Activated effector memory CD4-positive, alpha-beta T cell treated with Interleukin-2 at 50 U/mL for 16 hours (primary cell): ENCODE measurements around the gene SULT1B1.
"Not testable (repeated sequence)": the region's sequence is repeated elsewhere in the genome, so short reads cannot be mapped to it uniquely, and the experiment has no call there.

Experiments used
- DNase-seq: peaks from one replicate; pipeline ENCODE4 v3.0.0-alpha.2; 2020

SULT1B1 gene

GRCh38 chr4:69760455-69760854 lies at the start of gene SULT1B1:
TSS of gene SULT1B1 (minus strand) at chr4:69760620. CDS start at chr4:69755217, 5,403 bp downstream.
- DNase-seq = peak; percentile 20

GRCh38 chr4:69800599-69800998 lies 40.2 kb upstream of the SULT1B1 start:
- no peak for DNase-seq

GRCh38 chr4:69799337-69799736 lies 38.9 kb upstream of the SULT1B1 start:
- DNase-seq = no peak

- no peak for DNase-seq
These were observed 33.3 kb upstream of the SULT1B1 start for GRCh38 chr4:69793732-69794131.

GRCh38 chr4:69787879-69788278 lies 27.5 kb upstream of the SULT1B1 start:
- no peak for DNase-seq

GRCh38 chr4:69786547-69786946 lies 26.1 kb upstream of the SULT1B1 start:
- DNase-seq = no peak

- DNase-seq = no peak
These were observed 24.9 kb upstream of the SULT1B1 start for GRCh38 chr4:69785211-69785831.

- DNase-seq = no peak
These were observed 22.4 kb upstream of the SULT1B1 start for GRCh38 chr4:69782651-69783310.

- no peak for DNase-seq
These were observed 21.3 kb upstream of the SULT1B1 start for GRCh38 chr4:69781458-69782418.

- DNase-seq = no peak
These were observed 19.7 kb upstream of the SULT1B1 start for GRCh38 chr4:69780141-69780540.

- DNase-seq = no peak
These were observed 16.3 kb upstream of the SULT1B1 start for GRCh38 chr4:69776696-69777095.

- no peak for DNase-seq
These were observed 15.0 kb upstream of the SULT1B1 start for GRCh38 chr4:69775321-69775867.

GRCh38 chr4:69773484-69773883 lies 13.1 kb upstream of the SULT1B1 start:
- no peak for DNase-seq

- not testable (repeated sequence) for DNase-seq
These were observed 8.1 kb upstream of the SULT1B1 start for GRCh38 chr4:69768554-69768953.

GRCh38 chr4:69765751-69766150 lies 5.3 kb upstream of the SULT1B1 start:
- no peak for DNase-seq

- DNase-seq = no peak
These were observed 3.9 kb upstream of the SULT1B1 start for GRCh38 chr4:69764311-69764710.

- DNase-seq = no peak
These were observed 2.8 kb upstream of the SULT1B1 start for GRCh38 chr4:69763233-69763632.

GRCh38 chr4:69759189-69759604 lies 1.2 kb downstream of the SULT1B1 start:
- no peak for DNase-seq

- no peak for DNase-seq
These were observed 3.0 kb downstream of the SULT1B1 start for GRCh38 chr4:69757464-69757863.

GRCh38 chr4:69754926-69755580 lies 5.4 kb downstream of the SULT1B1 start:
- no peak for DNase-seq

GRCh38 chr4:69753686-69754085 lies 6.7 kb downstream of the SULT1B1 start:
- no peak for DNase-seq

GRCh38 chr4:69750346-69750745 lies 10.1 kb downstream of the SULT1B1 start:
- no peak for DNase-seq

GRCh38 chr4:69749771-69750170 lies 10.6 kb downstream of the SULT1B1 start:
- DNase-seq = no peak
